ENCODE measurements around the gene UMAD1.

Gene UMAD1

GRCh38 chr7:7858559-7858958 lies 218.0 kb downstream of the UMAD1 start:
- CTCF ChIA-PET = no interaction called here
- no peak overlapping the region for H3K27ac ChIP-seq
- TF ChIP-seq CTCF (conservative IDR thresholded peaks at IDR 0.05; ENCODE audit: low read depth) = no peak
- POLR2A ChIA-PET (ENCODE audit: low non-redundant PET) = no interaction called here
- DNase-seq (ENCODE audit: low spot score) = no peak

DNA sequence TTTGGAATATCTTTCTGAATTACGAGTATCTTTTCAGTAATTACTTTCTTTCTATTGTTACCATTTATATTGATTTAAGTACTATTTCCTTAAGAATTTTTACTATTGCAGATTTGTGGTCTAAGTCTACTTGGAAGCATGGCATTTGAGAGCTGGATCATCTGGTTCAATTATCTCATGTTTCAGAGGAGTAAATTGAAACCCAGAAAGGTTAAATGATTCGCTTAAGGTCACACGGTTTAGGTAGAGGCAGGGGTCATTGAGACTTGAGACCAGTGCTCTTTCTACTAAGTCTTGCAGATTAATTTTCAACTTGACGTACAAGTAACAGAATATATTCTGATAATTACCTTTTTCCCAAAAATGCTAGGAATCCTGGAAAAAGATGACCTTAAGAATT lies 218.9 kb downstream of the UMAD1 start:
- no peak for TF ChIP-seq CTCF (conservative IDR thresholded peaks at IDR 0.05; ENCODE audit: low read depth)
- no peak for DNase-seq (ENCODE audit: low spot score)
- POLR2A ChIA-PET (ENCODE audit: low non-redundant PET) = no interaction called here

DNA sequence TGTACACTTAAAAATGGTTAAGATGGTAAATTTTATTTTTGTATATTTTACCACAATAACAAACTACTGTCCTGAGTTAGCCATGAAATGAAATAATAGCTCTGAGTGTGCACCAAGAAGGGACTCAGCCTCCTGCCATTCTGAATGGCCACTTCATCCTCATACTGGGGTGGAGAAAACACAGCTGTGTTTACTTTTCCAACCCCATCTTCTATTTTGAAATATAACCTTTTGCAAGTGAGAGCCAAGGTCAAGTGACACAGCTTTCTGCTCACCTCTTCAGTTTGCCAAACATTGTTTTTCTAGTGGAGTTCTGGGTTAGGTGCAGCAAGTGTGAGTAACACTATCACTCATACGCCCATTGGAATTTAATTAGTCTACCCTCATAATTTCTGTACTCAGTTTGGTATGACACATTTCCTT lies 220.7 kb downstream of the UMAD1 start:
- H3K27ac ChIP-seq = no peak overlapping the region
- CTCF ChIA-PET = interaction anchor here (0.5 kb wide), 1 partner anchor 20 kb away, joined by 3 read pairs; no protein-coding TSS in a partner anchor
- POLR2A ChIA-PET (ENCODE audit: low non-redundant PET) = no interaction called here
- peak; percentile 84 for DNase-seq (ENCODE audit: low spot score)
- no peak for TF ChIP-seq CTCF (conservative IDR thresholded peaks at IDR 0.05; ENCODE audit: low read depth)

More for the DNA sequence above, 218.9 kb downstream of the UMAD1 start:
- no peak overlapping the region for H3K27ac ChIP-seq
- CTCF ChIA-PET = no interaction called here

GRCh38 chr7:7862393-7862792 lies 221.8 kb downstream of the UMAD1 start:
- ChIA-PET CTCF (no interaction called here), POLR2A (ENCODE audit: low non-redundant PET) (no interaction called here)
- no peak for DNase-seq (ENCODE audit: low spot score)
- no peak for TF ChIP-seq CTCF (conservative IDR thresholded peaks at IDR 0.05; ENCODE audit: low read depth)
- no peak overlapping the region for H3K27ac ChIP-seq

GRCh38 chr7:7867846-7868571 lies 227.5 kb downstream of the UMAD1 start:
- DNase-seq (ENCODE audit: low spot score) = no peak
- no peak for TF ChIP-seq CTCF (conservative IDR thresholded peaks at IDR 0.05; ENCODE audit: low read depth)
- H3K27ac ChIP-seq = no peak overlapping the region
- POLR2A ChIA-PET (ENCODE audit: low non-redundant PET) = no interaction called here
- CTCF ChIA-PET = interaction anchor here (0.7 kb wide), 1 partner anchor 523 kb away, joined by 7 read pairs; no protein-coding TSS in a partner anchor

GRCh38 chr7:7868572-7868899 lies 228.0 kb downstream of the UMAD1 start:
- POLR2A ChIA-PET (ENCODE audit: low non-redundant PET) = no interaction called here
- CTCF ChIA-PET = interaction anchor here (0.7 kb wide), 1 partner anchor 522 kb away, joined by 7 read pairs; no protein-coding TSS in a partner anchor
- H3K27ac ChIP-seq = no peak overlapping the region
- no peak for TF ChIP-seq CTCF (conservative IDR thresholded peaks at IDR 0.05; ENCODE audit: low read depth)
- no peak for DNase-seq (ENCODE audit: low spot score)
